ENCODE data around the gene AARS2. TPM values are rescaled to one million over a fixed set of nuclear protein-coding genes. Genes with fewer than 3 reads are reported as not detected.

The AARS2 gene
- total and polyA plus RNA-seq, 9 of the 15 experiments (the other 6 are each of a cell fraction or from before 2014, with no cell fraction given): 0.97 to 34.0 (median 18.3) TPM

- POLR2A ChIA-PET: interaction anchor here (0.5 to 8.7 kb wide), 13 partner anchors 9 to 979 kb away, joined by 3 to 116 read pairs (median 3); partner anchors contain the start of gene AARS2
- WGBS (ENCODE audit: insufficient coverage, low coverage, missing lambda C conversion rate): 5% methylated on average over 7 of the region's 7 CpGs
Observed at GRCh38 chr6:44294832-44295791, 18.0 kb downstream of the AARS2 start.

GRCh38 chr6:44292661-44293365 is 20.3 kb downstream of the AARS2 start:
- no peak for DNase-seq (ENCODE audit: extremely low read depth in 1 of 4, low spot score in 3 of 4)
- WGBS (ENCODE audit: insufficient coverage, low coverage, missing lambda C conversion rate): 19% methylated on average over 4 of the region's 4 CpGs
- ChIA-PET POLR2A (interaction anchor here (0.6 to 8.7 kb wide), 15 partner anchors 9 to 849 kb away, joined by 3 to 116 read pairs (median 3); partner anchors contain the start of gene AARS2), CTCF (ENCODE audit: low intra/inter-chr PET ratio) (no interaction called here)
- Histone ChIP-seq H3K36me3 (ENCODE audit: control insufficient read depth, insufficient read depth, low read length) (no peaks in the 10 kb centered on the region), H3K27ac (ENCODE audit: extremely low read depth, low read depth, low read length) (no peak overlapping the region), H3K4me1 (replicated peaks in 1 of 2; ENCODE audit: control insufficient read depth in 2 of 2, insufficient read depth in 2 of 2, low read length in 2 of 2) (peaks cover 0 to 11% of the 10 kb centered on the region in 2 experiments; a peak in 4 of 5 replicates), H3K9me3 (replicated peaks; ENCODE audit: control insufficient read depth, insufficient read depth, low read depth, low read length) (no peaks in the 10 kb centered on the region), H2AFZ (ENCODE audit: low read depth, low read length) (no peak overlapping the region), H4K20me1 (replicated peaks; ENCODE audit: control insufficient read depth, insufficient read depth, low read length) (peaks cover 13% of the 10 kb centered on the region; the same call in 1 of the 2 replicates), H3K9me1 (ENCODE audit: control insufficient read depth, insufficient read depth, low read length) (no peaks in the 10 kb centered on the region), H3K4me2 (ENCODE audit: insufficient read depth, low read length) (no peak overlapping the region), H3K79me2 (ENCODE audit: control insufficient read depth, insufficient read depth, low read length) (no peaks in the 10 kb centered on the region), H3K4me3 (no peak overlapping the region), H3K9ac (ENCODE audit: insufficient read depth in 1 of 2, low read depth in 2 of 2, low read length in 2 of 2) (no peak overlapping the region), H3K27me3 (ENCODE audit: control insufficient read depth in 2 of 2, insufficient read depth in 2 of 2, low read length in 2 of 2) (peaks cover 60 to 76% of the 10 kb centered on the region in 2 experiments)
- intact Hi-C loops (cut with micrococcal nuclease) (no loop called here), in situ Hi-C loops (cut with MboI) (no loop called here)
- no TSS peak for BruUV-seq (replicated peaks)
- FAIRE-seq: no peak
- no peak for ATAC-seq
- TF ChIP-seq MXD1 (CRISPR knock-in tag; IDR thresholded peaks at IDR 0.05; ENCODE audit: borderline replicate concordance, poor library complexity, severe bottlenecking) (no peak), ZMIZ1 (IDR thresholded peaks at IDR 0.05; ENCODE audit: low read depth in 2 of 2, low read length in 2 of 2) (no peak), NUFIP1 (IDR thresholded peaks at IDR 0.05; ENCODE audit: partially characterized antibody) (no peak), BCOR (IDR thresholded peaks at IDR 0.05) (no peak), YY1 (IDR thresholded peaks at IDR 0.05; ENCODE audit: borderline replicate concordance in 1 of 3, control insufficient read depth in 1 of 3, extremely low read depth in 1 of 3, insufficient read depth in 3 of 3, insufficient read length in 1 of 3, insufficient replicate concordance in 2 of 3, low read depth in 1 of 3, low read length in 2 of 3) (no peak), ZNF785 (CRISPR knock-in tag; IDR thresholded peaks at IDR 0.05) (no peak)

More at GRCh38 chr6:44294832-44295791, 18.0 kb downstream of the AARS2 start:
- no peaks in the 10 kb centered on the region for H3K79me2 ChIP-seq (ENCODE audit: control insufficient read depth, insufficient read depth, low read length)
- peaks cover 49 to 63% of the 10 kb centered on the region in 2 experiments for H3K27me3 ChIP-seq (ENCODE audit: control insufficient read depth in 2 of 2, insufficient read depth in 2 of 2, low read length in 2 of 2)
- no peak for DNase-seq (ENCODE audit: extremely low read depth in 1 of 4, low spot score in 3 of 4)
- peaks cover under 1% of the 10 kb centered on the region; the same call in 1 of the 3 replicates for H3K36me3 ChIP-seq (ENCODE audit: control insufficient read depth, insufficient read depth, low read length)
- intact Hi-C loops (cut with micrococcal nuclease) (no loop called here), in situ Hi-C loops (cut with MboI) (no loop called here)
- H3K27ac ChIP-seq (ENCODE audit: extremely low read depth, low read depth, low read length): no peak overlapping the region
- CTCF ChIA-PET (ENCODE audit: low intra/inter-chr PET ratio): no interaction called here
- H3K4me2 ChIP-seq (ENCODE audit: insufficient read depth, low read length): no peak overlapping the region
- no TSS peak for BruUV-seq (replicated peaks)
- H3K4me3 ChIP-seq: no peak overlapping the region
- H3K9ac ChIP-seq (ENCODE audit: insufficient read depth in 1 of 2, low read depth in 2 of 2, low read length in 2 of 2): no peak overlapping the region
- H3K9me1 ChIP-seq (ENCODE audit: control insufficient read depth, insufficient read depth, low read length): no peaks in the 10 kb centered on the region
- FAIRE-seq: no peak
- H3K9me3 ChIP-seq (replicated peaks; ENCODE audit: control insufficient read depth, insufficient read depth, low read depth, low read length): no peaks in the 10 kb centered on the region
- no peak for ATAC-seq
- no peak for TF ChIP-seq HOXB6 (CRISPR knock-in tag; IDR thresholded peaks at IDR 0.05; ENCODE audit: borderline replicate concordance)
- H2AFZ ChIP-seq (ENCODE audit: low read depth, low read length): no peak overlapping the region
- H3K4me1 ChIP-seq (replicated peaks in 1 of 2; ENCODE audit: control insufficient read depth in 2 of 2, insufficient read depth in 2 of 2, low read length in 2 of 2): peaks cover 0 to 13% of the 10 kb centered on the region in 2 experiments; a peak in 4 of 5 replicates
- peaks cover 16% of the 10 kb centered on the region; the same call in 1 of the 2 replicates for H4K20me1 ChIP-seq (replicated peaks; ENCODE audit: control insufficient read depth, insufficient read depth, low read length)
